GM12891 (cell line): Measurements from ENCODE around the gene KCNT1.

Experiments used
- DNase-seq: peaks from one replicate; pipeline ENCODE4 v3.0.0; 2011; ENCODE audit warnings: low spot score; ENCODE audit not compliant: insufficient read length
- FAIRE-seq: peaks from 2 replicates; lab custom pipeline; 2011; peaks lifted over from hg19 to GRCh38; lab: Jason Lieb, UNC
- PAX5 ChIP-seq: IDR thresholded peaks from 2 replicates; pipeline ENCODE4 v1.6.1; 2011; ENCODE audit warnings: low read length, moderate library complexity, mild to moderate bottlenecking; ENCODE audit not compliant: insufficient read depth, severe bottlenecking
- POLR2A ChIP-seq: IDR thresholded peaks from 2 replicates; pipeline ENCODE4 v1.6.1; 2011; ENCODE audit warnings: low read depth, low read length, control low read depth
- POLR2AphosphoS5 ChIP-seq: IDR thresholded peaks from 2 replicates; pipeline ENCODE4 v1.6.1; 2011; ENCODE audit warnings: low read depth, low read length, control low read depth
- POU2F2 ChIP-seq: IDR thresholded peaks from 2 replicates; pipeline ENCODE4 v1.6.1; 2011; ENCODE audit warnings: low read depth, mild to moderate bottlenecking, control low read depth, low read length, moderate library complexity
- SPI1 ChIP-seq: IDR thresholded peaks from 2 replicates; pipeline ENCODE4 v1.6.1; 2011; ENCODE audit warnings: low read depth, low read length, control low read depth
- TAF1 ChIP-seq: IDR thresholded peaks from 2 replicates; pipeline ENCODE4 v1.6.1; 2011; ENCODE audit warnings: low read depth, low read length, control low read depth

The KCNT1 gene

GRCh38 chr9:135707252-135708138, 5.5 kb downstream of the KCNT1 start:
- no peak for TF ChIP-seq SPI1
- no peak for TF ChIP-seq PAX5
- no peak for TF ChIP-seq TAF1
- TF ChIP-seq POU2F2, result no peak
- TF ChIP-seq POLR2AphosphoS5, result no peak
- no peak for TF ChIP-seq POLR2A
- DNase-seq, result no peak
- FAIRE-seq, result no peak

GRCh38 chr9:135708164-135708563, 6.2 kb downstream of the KCNT1 start:
- DNase-seq (no peak), FAIRE-seq (no peak)
- no peak for TF ChIP-seq PAX5
- TF ChIP-seq SPI1, result no peak
- no peak for TF ChIP-seq POLR2AphosphoS5
- no peak for TF ChIP-seq POU2F2
- no peak for TF ChIP-seq TAF1

- DNase-seq, result no peak
- no peak for FAIRE-seq
- no peak for TF ChIP-seq POLR2AphosphoS5
- no peak for TF ChIP-seq SPI1
Measured at GRCh38 chr9:135711391-135711790, 9.4 kb downstream of the KCNT1 start.

GRCh38 chr9:135711881-135712280, 9.9 kb downstream of the KCNT1 start:
- FAIRE-seq (no peak), DNase-seq (no peak)
- TF ChIP-seq SPI1 (no peak), POLR2A (no peak), PAX5 (no peak), POU2F2 (no peak), POLR2AphosphoS5 (no peak), TAF1 (no peak)

- TF ChIP-seq PAX5, result no peak
- no peak for TF ChIP-seq SPI1
- no peak for TF ChIP-seq POLR2A
- TF ChIP-seq POU2F2, result no peak
- no peak for TF ChIP-seq POLR2AphosphoS5
- TF ChIP-seq TAF1, result no peak
- no peak for FAIRE-seq
- DNase-seq, result no peak
Measured at GRCh38 chr9:135712613-135713295, 10.8 kb downstream of the KCNT1 start.

- TF ChIP-seq TAF1, result no peak
- no peak for TF ChIP-seq POLR2A
- FAIRE-seq, result no peak
- DNase-seq, result no peak
Measured at GRCh38 chr9:135714242-135715055, 12.5 kb downstream of the KCNT1 start.

- FAIRE-seq (no peak), DNase-seq (no peak)
- TF ChIP-seq POLR2AphosphoS5, result no peak
- TF ChIP-seq POU2F2, result no peak
- TF ChIP-seq TAF1, result no peak
- no peak for TF ChIP-seq SPI1
- TF ChIP-seq POLR2A, result no peak
- no peak for TF ChIP-seq PAX5
Measured at GRCh38 chr9:135715056-135715595, 13.1 kb downstream of the KCNT1 start.

- no peak for DNase-seq
- no peak for FAIRE-seq
Measured at GRCh38 chr9:135716045-135716444, 14.1 kb downstream of the KCNT1 start.

GRCh38 chr9:135717410-135717809, 15.4 kb downstream of the KCNT1 start:
- FAIRE-seq (no peak), DNase-seq (no peak)
- no peak for TF ChIP-seq POU2F2
- no peak for TF ChIP-seq POLR2AphosphoS5
- TF ChIP-seq PAX5, result no peak
- TF ChIP-seq POLR2A, result no peak
- no peak for TF ChIP-seq SPI1
- no peak for TF ChIP-seq TAF1

More at GRCh38 chr9:135716045-135716444, 14.1 kb downstream of the KCNT1 start:
- no peak for TF ChIP-seq POLR2A
- no peak for TF ChIP-seq PAX5
- TF ChIP-seq POU2F2, result no peak
